ENCODE data around the gene PCYT1B.

Gene PCYT1B

GRCh38 chrX:24647257-24648058 lies at the start of gene PCYT1B:
PCYT1B (minus strand) TSS chrX:24647347; CDS start chrX:24647105, 242 bp downstream.
- peak; percentile 77 for DNase-seq (ENCODE audit: extremely low spot score)
- TF ChIP-seq FOXA1 (IDR thresholded peaks at IDR 0.05), result no peak
- TF ChIP-seq SUZ12 (IDR thresholded peaks at IDR 0.05), result no peak
- no peak for TF ChIP-seq FOXM1 (IDR thresholded peaks at IDR 0.05; ENCODE audit: borderline replicate concordance)
- no peak for TF ChIP-seq FOXK2 (IDR thresholded peaks at IDR 0.05)
- TF ChIP-seq LEF1 (IDR thresholded peaks at IDR 0.05; ENCODE audit: borderline replicate concordance), result no peak
- TF ChIP-seq SP1 (IDR thresholded peaks at IDR 0.05), result no peak
- no peak for TF ChIP-seq ELF4 (IDR thresholded peaks at IDR 0.05)
- TF ChIP-seq CTBP1 (IDR thresholded peaks at IDR 0.05; ENCODE audit: borderline replicate concordance), result no peak
- no peak for TF ChIP-seq L3MBTL2 (conservative IDR thresholded peaks at IDR 0.05)
- TF ChIP-seq, protein P1, sequence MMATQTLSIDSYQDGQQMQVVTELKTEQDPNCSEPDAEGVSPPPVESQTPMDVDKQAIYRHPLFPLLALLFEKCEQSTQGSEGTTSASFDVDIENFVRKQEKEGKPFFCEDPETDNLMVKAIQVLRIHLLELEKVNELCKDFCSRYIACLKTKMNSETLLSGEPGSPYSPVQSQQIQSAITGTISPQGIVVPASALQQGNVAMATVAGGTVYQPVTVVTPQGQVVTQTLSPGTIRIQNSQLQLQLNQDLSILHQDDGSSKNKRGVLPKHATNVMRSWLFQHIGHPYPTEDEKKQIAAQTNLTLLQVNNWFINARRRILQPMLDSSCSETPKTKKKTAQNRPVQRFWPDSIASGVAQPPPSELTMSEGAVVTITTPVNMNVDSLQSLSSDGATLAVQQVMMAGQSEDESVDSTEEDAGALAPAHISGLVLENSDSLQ (IDR thresholded peaks at IDR 0.05), result no peak
- ChIA-PET CTCF (interaction anchor here (1.1 kb wide), 1 partner anchor 54 kb away, joined by 3 read pairs; no protein-coding TSS in a partner anchor), POLR2A (no interaction called here)

GRCh38 chrX:24696294-24696693 lies 49.1 kb upstream of the PCYT1B start:
- ChIA-PET CTCF (no interaction called here), POLR2A (no interaction called here)
- TF ChIP-seq FOXM1 (IDR thresholded peaks at IDR 0.05; ENCODE audit: borderline replicate concordance) (no peak), ARNT (IDR thresholded peaks at IDR 0.05) (no peak), SP1 (IDR thresholded peaks at IDR 0.05) (no peak), HDGF (IDR thresholded peaks at IDR 0.05; ENCODE audit: borderline replicate concordance) (no peak), FOXA1 (IDR thresholded peaks at IDR 0.05) (no peak), ELF4 (IDR thresholded peaks at IDR 0.05) (no peak), ZNF384 (IDR thresholded peaks at IDR 0.05) (no peak), L3MBTL2 (conservative IDR thresholded peaks at IDR 0.05) (no peak), SUZ12 (IDR thresholded peaks at IDR 0.05) (no peak), NFRKB (IDR thresholded peaks at IDR 0.05) (no peak), TARDBP (IDR thresholded peaks at IDR 0.05) (no peak), CTBP1 (IDR thresholded peaks at IDR 0.05; ENCODE audit: borderline replicate concordance) (no peak), LEF1 (IDR thresholded peaks at IDR 0.05; ENCODE audit: borderline replicate concordance) (no peak), FOXK2 (IDR thresholded peaks at IDR 0.05) (no peak), BHLHE40 (IDR thresholded peaks at IDR 0.05; ENCODE audit: borderline replicate concordance) (no peak)
- TF ChIP-seq, protein P1 (IDR thresholded peaks at IDR 0.05), result no peak
- no peak for DNase-seq (ENCODE audit: extremely low spot score)

DNA sequence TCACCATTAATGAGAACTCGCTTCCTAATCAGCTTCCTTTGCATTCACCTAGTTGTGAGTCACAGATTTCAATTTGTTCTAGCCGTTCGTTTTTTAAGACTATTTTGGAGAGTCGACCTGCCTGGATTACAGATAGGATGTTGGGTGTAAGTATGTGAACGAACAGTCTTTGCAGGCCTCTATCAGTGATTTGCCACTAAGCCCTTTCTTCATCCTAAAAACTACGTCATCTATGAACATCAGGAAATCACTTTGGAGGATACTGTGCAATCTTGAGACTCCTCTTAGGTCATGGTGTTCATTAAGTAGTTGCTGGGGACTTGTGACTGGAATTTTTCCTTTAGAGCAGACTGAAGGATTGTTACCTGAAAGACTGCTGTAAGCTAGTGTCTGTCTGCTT lies 47.7 kb upstream of the PCYT1B start:
- TF ChIP-seq L3MBTL2 (conservative IDR thresholded peaks at IDR 0.05), result no peak
- no peak for TF ChIP-seq BHLHE40 (IDR thresholded peaks at IDR 0.05; ENCODE audit: borderline replicate concordance)
- TF ChIP-seq FOXM1 (IDR thresholded peaks at IDR 0.05; ENCODE audit: borderline replicate concordance), result no peak
- TF ChIP-seq ARNT (IDR thresholded peaks at IDR 0.05), result no peak
- no peak for TF ChIP-seq LEF1 (IDR thresholded peaks at IDR 0.05; ENCODE audit: borderline replicate concordance)
- no peak for DNase-seq (ENCODE audit: extremely low spot score)
- ChIA-PET POLR2A (interaction anchor here (0.9 to 1.2 kb wide), 2 partner anchors 8 to 17 kb away, joined by 3 to 4 read pairs; no protein-coding TSS in a partner anchor), CTCF (no interaction called here)

DNA sequence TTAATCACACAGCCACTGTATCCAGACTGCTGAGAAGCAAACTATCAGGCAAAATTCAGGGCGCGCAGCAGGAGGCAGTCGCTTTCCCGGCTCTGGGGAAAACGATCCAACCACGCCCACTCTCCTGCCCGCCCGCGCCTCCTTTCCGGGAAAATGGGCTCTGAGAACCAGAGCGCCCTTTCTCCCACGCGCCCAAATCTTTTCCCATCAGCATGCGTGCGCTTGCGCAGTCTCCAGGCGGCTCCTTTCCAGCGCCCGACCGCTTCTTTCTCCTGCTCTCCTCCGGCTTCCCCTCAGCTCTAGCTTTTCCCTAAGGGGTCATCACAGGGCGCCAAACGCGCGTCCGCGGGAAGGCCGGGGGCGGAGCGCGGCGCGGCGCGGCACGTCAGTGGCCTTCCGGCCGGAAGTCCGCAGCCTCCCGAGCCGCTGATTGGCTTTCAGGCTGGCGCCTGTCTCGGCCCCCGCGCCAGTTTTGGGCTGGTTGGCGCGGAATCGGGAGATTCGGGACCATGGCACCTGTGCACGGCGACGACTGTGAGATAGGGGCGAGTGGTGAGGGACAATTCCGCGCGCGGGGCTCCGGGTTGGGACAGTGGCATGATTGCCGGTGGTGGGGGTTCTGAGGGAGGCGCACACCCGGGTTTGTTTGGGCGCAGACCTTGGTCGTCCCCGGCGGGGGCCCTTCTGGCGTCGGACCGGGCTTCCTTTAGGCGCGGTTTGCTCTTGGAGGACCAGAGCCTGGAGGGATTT lies 46.5 kb upstream of the PCYT1B start, which contains the start of gene POLA1:
POLA1 (plus strand) TSS at position 466 of the 750 bp plus-strand sequence; CDS start at position 510, 44 bp downstream.
- TF ChIP-seq FOXA1 (IDR thresholded peaks at IDR 0.05) (no peak), CTBP1 (IDR thresholded peaks at IDR 0.05; ENCODE audit: borderline replicate concordance) (no peak), FOXK2 (IDR thresholded peaks at IDR 0.05) (no peak), NFRKB (IDR thresholded peaks at IDR 0.05) (no peak), FOXM1 (IDR thresholded peaks at IDR 0.05; ENCODE audit: borderline replicate concordance) (no peak), ELF4 (IDR thresholded peaks at IDR 0.05) (peak; percentile 65; the same call in 1 of the 2 replicates), SUZ12 (IDR thresholded peaks at IDR 0.05) (no peak), ZNF384 (IDR thresholded peaks at IDR 0.05) (no peak), L3MBTL2 (conservative IDR thresholded peaks at IDR 0.05) (peak; percentile 90), SP1 (IDR thresholded peaks at IDR 0.05) (no peak), HDGF (IDR thresholded peaks at IDR 0.05; ENCODE audit: borderline replicate concordance) (no peak), LEF1 (IDR thresholded peaks at IDR 0.05; ENCODE audit: borderline replicate concordance) (no peak), TARDBP (IDR thresholded peaks at IDR 0.05) (no peak), BHLHE40 (IDR thresholded peaks at IDR 0.05; ENCODE audit: borderline replicate concordance) (no peak), ARNT (IDR thresholded peaks at IDR 0.05) (no peak)
- TF ChIP-seq, protein P1 (IDR thresholded peaks at IDR 0.05), result 0 out of 2 replicates have a peak, but pooled peaks have one; percentile 20
- CTCF ChIA-PET, result no interaction called here
- POLR2A ChIA-PET, result interaction anchor here (1.2 kb wide), 1 partner anchor 9 kb away, joined by 3 read pairs; no protein-coding TSS in a partner anchor
- peak; percentile 90 for DNase-seq (ENCODE audit: extremely low spot score)

GRCh38 chrX:24692305-24692704 lies 45.2 kb upstream of the PCYT1B start:
- DNase-seq (ENCODE audit: extremely low spot score), result no peak
- POLR2A ChIA-PET, result no interaction called here
- TF ChIP-seq FOXM1 (IDR thresholded peaks at IDR 0.05; ENCODE audit: borderline replicate concordance) (no peak), ZNF384 (IDR thresholded peaks at IDR 0.05) (no peak), LEF1 (IDR thresholded peaks at IDR 0.05; ENCODE audit: borderline replicate concordance) (no peak), ARNT (IDR thresholded peaks at IDR 0.05) (no peak), TARDBP (IDR thresholded peaks at IDR 0.05) (no peak), FOXK2 (IDR thresholded peaks at IDR 0.05) (no peak), HDGF (IDR thresholded peaks at IDR 0.05; ENCODE audit: borderline replicate concordance) (no peak), NFRKB (IDR thresholded peaks at IDR 0.05) (no peak), BHLHE40 (IDR thresholded peaks at IDR 0.05; ENCODE audit: borderline replicate concordance) (no peak), CTBP1 (IDR thresholded peaks at IDR 0.05; ENCODE audit: borderline replicate concordance) (no peak)
- TF ChIP-seq, protein P1 (IDR thresholded peaks at IDR 0.05), result no peak
- CTCF ChIA-PET, result interaction anchor here (0.6 kb wide), 1 partner anchor 350 kb away, joined by 4 read pairs; no protein-coding TSS in a partner anchor

All from HEK293T (cell line).